ENCODE data around the gene NRCAM.
"Not testable (repeated sequence)": the region's sequence is repeated elsewhere in the genome, so short reads cannot be mapped to it uniquely, and the experiment has no call there.

NRCAM gene

DNA sequence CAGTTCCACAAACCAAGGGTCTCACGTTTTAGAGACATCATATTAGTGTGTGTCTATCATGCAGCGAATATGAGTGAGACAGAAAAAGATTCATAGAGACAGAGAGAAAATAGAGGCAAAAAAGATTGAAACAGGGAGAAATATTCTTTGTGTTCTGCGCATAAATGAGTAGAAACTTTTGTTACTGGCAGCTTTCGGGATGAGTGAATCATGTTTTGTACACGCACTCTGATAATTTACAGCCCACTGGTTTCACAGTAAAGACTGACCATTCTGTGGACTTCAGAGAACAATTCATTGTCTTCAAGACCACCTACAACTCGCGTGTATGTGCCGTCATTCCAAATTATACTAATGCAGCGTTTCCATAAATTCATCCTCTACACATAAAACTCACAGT is 60.2 kb downstream of the NRCAM start:
- no peak for DNase-seq (ENCODE audit: low read depth)

DNA sequence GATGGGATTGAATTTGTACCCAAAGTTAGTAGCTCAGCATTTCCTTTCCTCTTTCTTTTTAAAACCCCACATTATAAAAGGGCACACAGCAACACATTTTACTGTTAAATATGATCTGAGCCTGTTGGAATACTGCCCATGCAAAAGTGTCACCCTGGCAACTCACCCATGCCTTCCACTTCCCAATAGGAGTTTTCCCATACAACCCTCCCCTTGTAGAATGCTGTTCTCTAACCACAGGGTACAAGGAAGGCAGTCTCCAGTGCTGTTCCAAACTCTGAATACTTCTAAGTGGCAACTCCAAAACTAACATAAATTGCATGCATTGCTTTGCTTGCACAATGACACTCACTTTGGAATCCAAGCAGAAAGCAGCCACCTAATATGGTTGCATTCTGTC is 60.8 kb downstream of the NRCAM start:
- no peak for DNase-seq (ENCODE audit: low read depth)

DNA sequence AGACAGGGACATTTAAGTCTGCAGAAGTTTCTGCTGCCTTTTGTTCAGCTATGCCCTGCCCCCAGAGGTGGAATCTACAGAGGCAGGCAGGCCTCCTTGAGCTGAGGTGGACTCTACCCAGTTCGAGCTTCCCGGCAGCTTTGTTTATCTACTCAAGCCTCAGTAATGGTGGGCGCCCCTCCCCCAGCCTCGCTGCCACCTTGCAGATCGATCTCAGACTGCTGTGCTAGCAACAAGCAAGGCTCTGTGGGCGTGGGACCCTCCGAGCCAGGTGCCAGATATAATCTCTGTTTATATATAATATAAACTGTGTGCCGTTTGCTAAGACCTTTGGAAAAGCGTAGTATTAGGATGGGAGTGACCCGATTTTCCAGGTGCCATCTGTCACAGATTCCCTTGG is 63.1 kb downstream of the NRCAM start:
- not testable (repeated sequence) for DNase-seq (ENCODE audit: low read depth)

DNA sequence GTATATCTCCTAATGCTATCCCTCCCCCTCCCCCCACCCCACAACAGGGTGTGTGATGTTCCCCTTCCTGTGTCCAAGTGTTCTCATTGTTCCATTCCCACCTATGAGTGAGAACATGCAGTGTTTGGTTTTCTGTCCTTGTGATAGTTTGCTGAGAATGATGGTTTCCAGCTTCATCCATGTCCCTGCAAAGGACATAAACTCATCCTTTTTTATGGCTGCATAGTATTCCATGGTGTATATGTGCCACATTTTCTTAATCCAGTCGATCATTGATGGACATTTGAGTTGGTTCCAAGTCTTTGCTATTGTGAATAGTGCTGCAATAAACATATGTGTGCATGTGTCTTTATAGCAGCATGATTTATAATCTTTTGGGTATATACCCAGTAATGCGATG is 68.5 kb downstream of the NRCAM start:
- not testable (repeated sequence) for DNase-seq (ENCODE audit: low read depth)

DNA sequence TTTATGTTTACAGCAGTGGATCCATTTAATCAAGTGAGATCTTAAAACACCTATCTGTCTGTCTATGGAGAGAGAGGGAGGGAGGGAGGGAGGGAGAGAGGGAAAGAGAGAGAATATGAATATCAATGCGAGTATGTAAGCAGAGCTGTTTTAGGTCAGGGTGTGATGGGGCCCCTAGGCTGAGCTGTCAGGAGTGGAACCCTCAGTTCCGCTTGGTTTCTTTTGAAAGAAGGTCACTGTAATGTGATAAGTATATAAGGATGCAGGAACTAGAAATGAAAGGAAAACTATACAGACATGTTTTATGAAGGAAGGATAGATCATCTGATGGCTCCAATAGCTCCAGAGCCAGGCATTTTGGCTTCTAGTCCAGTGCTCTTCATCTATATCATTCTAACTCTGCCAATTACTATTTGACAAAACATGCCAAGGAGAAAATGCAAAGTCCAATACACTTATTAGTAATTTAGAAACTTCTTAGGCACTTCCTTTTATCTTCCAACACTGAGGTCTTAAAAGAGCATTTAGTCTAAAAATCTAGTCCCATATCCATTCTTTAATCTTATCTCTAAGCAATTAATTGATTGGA is 70.3 kb downstream of the NRCAM start:
- DNase-seq (ENCODE audit: low read depth): no peak

DNA sequence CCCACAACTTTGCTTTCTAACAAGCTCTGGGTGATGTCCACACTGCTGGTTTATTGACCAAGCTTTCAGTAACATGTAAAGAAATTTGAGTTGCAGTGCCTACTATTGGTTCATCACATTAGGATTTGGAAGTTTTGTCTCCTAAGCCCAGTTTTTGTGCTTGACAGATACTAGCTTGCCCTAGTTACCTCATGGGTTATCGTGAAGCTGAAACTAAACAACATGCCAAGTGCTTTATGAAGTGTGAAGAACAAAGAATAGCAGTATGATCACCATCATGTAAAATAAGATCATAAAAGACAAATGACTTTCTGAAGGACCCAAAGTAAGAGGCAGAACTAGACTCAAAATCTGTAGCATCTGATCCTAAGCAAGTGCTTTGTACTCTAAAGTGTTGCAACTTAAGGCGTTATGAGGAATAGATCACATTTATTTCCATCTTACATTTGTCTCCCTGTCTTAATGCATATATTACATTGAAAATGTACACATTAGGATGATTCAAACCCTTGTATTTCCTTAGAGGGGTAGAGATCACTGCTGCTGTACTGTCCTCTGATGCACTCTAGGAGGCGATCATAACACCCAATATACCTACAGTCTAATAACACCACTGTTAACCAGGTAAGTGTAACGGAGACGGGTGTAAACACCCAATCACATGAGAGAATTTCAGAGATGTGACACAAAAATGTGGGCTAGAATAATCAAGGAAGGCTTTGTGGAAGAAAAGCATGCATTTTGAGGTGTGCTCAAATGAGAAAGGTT is 71.3 kb downstream of the NRCAM start:
- DNase-seq (ENCODE audit: low read depth): no peak

DNA sequence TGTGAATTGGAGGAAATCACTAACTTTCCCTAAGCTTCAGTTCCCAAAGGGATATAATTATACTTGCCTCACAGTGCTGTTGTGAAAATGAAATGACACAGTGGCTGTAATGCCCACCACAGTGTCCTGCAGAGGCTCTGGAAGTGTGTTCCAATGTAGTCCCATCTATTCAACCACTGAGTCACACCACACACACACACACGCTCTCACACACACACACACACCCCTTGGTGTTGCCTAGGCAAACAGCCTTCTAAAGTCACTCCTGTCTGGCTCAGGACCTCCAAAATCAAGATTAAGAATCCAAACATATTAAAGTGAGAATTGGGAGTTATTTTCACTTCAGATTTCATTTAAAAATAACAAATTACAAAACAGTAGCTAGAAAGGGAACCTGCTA is 73.3 kb downstream of the NRCAM start:
- no peak for DNase-seq (ENCODE audit: low read depth)

DNA sequence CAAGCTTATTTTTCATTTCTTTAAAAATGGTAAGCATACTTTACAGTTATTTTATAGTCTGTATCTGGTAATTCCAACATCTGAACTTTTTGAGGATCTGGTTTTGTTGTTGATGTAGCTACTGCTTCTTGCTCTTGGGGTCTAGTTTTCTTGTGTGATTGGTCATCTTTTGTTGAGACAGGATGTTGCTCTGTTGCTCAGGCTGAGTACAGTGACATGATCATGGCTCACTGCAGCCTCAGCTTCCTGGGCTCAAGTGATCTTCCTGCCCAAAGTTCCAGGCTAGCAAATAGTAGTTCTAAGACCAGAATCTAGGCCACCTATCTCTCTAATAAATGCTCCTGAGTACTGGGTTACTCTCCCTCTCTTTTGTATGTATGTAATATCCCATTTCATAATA is 75.7 kb downstream of the NRCAM start:
- no peak for DNase-seq (ENCODE audit: low read depth)

DNA sequence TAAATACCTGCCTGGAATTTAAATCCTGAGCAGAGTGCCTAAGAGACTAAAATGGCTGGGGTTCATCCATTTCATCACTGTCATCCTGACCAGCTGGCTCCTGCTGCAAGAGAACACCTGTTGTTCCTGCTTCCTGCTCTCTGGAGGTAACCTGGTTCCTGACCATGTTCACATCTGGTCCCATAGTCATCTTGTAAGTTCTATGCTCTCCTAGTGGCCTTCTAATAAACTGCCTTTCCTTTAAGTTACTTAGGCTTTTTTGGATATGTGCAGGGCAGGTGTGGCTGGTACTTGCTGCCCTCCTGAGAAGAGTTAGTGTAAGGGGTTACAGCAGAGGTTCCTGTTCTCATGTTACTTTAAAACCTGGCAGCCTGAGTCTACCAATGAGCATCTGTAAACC is 80.0 kb downstream of the NRCAM start:
- no peak for DNase-seq (ENCODE audit: low read depth)

DNA sequence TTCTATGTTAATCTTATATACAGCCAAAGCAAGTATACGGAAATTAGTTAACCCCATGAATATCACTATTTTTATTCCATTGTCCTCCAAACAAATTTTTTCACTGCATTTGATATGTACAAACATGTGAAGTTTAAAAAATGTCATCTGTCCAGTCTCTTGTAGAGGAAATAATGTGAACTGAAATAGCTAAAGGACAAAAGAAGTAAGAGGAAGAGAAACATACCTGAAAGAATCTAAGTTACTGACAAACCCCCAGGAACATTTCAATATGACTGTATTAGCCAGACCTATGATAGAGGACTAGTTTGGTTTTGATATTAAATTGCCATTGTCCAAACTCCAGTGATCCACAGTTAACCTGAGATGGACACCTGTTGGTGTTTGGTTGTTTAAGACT is 80.6 kb downstream of the NRCAM start:
- no peak for DNase-seq (ENCODE audit: low read depth)

DNA sequence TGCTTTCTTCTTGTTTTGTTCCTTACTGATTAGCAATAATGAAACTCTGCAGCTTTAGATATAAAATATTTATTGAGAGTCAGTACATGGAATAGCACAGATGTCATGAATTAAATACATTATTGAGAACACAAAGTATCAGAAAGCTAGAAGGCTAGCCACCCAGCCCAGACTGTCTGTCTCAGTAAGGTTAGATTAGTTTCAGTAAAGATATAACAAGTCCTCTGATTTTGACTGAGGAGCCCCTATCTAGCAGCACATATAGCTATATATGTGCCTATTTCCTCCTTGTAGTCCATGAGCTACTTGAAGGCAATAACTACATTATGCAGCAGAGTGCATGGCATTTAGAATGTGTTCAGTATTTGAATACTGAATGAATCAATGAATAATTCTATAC is 81.3 kb downstream of the NRCAM start:
- no peak for DNase-seq (ENCODE audit: low read depth)

DNA sequence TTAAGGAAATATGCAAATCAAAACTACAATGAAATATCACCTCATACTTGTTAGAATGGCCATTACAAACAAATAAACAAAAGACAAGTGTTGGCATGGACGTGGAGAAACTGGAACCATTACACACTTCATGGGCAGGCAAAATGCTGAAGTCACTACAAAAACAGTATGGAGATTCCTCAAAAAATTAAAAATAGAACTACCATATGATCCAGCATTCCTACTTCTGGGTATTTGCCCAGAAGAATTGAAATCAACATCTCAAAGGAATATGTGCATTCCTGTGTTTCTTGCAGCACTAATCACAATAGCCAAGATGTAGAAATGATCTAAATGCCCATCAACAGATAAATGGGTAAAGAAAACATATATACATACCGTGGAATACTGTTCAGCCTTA is 83.6 kb downstream of the NRCAM start:
- no peak for DNase-seq (ENCODE audit: low read depth)

DNA sequence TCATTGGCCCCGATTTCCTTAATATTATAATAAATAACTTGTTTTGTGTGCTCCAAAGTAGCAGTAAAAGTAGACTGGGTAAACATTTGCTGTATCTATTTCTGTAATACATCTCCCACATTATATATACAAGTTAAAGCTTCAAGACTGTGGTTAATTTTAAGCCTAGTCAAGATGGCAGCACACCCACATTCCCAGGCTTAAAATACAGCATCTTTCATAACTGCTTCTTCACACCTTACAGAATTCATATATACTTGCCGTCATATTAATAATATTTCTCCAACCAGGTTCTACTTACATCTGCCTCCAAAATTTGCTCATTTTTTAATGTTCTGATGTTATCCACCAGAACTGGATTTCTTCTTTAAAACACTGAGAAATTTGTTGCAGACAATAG is 85.6 kb downstream of the NRCAM start:
- no peak for DNase-seq (ENCODE audit: low read depth)

DNA sequence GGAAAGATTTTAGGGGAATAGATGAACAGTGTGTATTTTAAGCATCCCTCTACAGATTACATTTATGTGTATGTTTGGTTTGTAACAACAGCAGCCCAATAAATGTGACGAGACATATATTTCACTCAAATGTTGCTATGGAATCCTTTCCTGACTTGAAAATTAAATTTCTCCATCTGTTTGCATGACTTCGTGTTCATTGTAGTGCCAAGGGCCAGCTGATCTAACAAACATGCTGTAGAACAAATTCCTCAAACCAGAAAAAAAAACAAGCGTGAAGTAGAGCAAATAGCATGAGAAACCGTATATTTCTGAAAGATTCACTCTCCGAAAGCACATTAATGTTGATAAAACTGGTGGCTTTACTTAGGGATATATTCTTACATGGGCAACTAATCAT is 87.8 kb downstream of the NRCAM start:
- DNase-seq (ENCODE audit: low read depth): peak; percentile 24

DNA sequence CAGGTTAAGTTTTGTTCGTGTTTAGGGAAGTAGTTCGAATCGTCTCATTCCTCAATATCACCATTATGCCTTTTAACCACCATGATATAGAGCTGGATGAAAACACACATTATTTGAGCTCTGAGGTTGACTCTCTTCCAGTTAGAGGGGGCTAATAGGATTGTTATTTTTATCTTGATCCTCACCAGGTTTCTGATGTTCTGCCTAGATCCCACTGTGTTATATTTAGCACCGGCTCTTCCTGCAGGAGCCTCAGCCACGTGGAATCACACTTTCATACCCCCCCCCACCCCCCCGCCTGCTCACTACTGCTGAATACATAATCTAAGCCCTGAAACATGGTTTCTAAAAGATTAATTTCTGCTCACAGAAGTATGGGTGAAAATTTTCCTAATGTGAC is 88.3 kb downstream of the NRCAM start:
- DNase-seq (ENCODE audit: low read depth): no peak

DNA sequence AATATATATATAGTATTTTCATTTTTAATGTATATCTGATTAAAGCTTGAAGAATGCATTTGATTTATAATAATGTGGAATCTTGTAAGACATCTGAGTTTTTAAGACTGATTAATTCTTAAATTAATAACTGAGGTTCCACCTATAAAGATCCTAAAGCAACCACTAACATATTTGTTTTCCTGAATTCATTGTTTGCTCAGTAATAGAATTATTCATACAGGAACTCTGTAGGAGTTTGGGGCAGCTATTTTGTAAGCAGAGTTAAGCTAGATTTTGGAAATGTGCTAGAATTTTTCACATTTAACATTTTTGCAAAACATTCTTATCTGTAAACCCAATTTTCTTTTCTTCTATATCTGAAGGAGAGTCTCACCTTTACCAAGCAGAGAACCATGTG is 88.9 kb downstream of the NRCAM start:
- no peak for DNase-seq (ENCODE audit: low read depth)

DNA sequence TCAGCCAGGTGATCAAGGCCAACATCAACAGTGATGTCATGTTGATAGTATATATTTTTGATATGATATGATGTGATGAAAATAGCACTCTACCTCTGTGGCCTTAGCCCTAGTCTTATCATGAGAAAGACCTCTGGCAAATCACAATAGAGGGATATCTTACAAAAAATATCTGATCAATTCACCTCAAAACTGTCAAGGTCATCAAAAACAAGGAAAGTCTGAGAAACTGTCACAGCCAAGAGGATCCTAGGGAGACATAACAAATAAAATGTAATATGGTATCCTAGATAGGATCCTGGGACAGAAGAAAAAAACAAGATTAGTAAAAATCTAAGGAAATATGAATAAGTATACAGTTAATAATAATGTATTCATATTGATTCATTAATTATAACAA is 92.6 kb downstream of the NRCAM start:
- no peak for DNase-seq (ENCODE audit: low read depth)

DNA sequence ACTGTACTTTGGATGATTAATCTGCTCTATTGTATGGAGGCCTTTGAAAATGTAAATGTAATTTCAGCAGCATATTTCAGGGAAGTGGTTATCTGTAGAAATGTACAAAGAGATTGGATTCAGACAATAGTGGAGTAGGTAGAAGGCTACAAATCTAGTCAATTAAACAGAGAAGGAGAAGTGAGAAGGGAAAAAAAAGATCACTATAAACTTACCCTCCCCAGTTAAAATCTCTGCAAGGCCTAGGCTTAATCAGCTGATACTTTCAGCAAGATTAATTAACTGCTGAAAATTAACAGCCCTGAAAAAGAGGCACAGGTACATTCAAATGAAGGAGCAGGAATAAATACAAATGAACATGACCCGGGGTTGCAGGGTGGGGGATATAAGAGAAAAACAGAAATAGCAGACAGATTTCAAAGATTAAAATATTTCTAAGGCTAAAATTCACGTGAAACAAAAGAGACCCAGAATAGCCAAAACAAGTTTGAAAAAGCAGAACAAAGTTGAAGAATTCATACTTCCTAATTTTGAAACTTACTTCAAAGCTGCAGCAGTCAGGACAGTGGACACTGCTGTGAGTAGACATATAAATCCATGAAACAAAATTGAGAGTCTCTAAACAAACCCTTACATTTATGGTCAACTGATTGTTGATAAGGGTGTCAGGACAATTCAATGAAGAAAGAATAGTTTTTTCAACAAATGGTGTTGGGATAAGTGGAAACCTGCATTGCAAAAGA is 96.0 kb downstream of the NRCAM start:
- DNase-seq (ENCODE audit: low read depth): no peak

DNA sequence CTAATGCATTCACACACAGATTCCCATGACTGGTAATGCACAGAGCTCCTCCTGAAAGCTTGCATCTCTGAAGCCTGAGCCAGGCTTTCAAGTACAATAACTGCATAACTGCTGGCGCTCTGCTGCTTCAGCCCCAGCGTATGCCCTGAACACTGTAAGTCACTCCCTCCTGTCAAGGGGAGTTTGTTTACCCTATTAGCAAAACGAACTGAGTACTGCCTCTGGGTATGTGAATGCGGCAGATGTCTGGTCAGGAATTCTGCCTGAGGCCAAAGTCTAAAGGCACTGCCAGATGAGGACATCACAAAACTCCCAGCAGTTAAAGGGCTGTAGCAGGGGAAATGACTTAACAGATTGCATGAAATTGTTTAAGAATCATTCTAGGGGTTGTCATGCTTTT is 97.7 kb downstream of the NRCAM start:
- DNase-seq (ENCODE audit: low read depth): peak; percentile 82

DNA sequence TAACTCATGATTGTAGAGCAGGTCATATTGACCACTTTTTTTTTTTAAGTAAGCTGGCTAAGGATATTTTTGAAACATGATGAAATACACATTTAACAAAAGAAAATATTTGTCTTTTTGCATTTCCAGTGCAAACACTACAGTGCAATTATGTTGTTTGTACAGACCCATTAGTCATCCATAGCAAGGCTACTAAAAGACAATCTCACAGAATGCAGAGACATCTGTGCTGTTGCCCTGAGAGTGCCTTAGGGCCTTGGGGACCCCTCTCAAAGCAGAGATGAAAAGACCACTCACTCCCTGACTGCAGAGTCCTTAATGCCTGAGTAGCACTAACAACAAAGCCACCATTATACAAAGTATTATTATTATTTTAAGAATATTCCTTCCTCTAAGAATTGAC is 104.5 kb downstream of the NRCAM start:
- DNase-seq (ENCODE audit: low read depth): no peak

DNA sequence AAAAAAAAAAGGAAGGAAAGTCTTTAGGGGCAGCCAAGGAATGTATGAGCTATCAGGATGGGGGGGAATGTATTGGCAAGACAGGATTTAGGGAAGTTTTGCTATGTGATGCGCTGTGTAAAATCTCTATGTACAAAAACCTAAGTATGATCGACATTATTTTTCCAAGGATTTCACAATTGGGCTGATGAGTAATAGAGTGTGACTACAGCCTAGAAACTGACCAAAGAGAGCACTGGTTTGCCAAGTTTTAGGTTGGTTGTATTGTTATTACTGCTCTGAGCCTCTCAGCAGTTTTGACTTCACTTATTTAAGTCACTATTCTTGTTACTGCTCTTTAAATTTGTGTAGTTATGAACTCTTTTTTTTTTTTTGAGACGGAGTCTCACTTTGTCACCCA is 107.3 kb downstream of the NRCAM start:
- peak; percentile 70 for DNase-seq (ENCODE audit: low read depth)

DNA sequence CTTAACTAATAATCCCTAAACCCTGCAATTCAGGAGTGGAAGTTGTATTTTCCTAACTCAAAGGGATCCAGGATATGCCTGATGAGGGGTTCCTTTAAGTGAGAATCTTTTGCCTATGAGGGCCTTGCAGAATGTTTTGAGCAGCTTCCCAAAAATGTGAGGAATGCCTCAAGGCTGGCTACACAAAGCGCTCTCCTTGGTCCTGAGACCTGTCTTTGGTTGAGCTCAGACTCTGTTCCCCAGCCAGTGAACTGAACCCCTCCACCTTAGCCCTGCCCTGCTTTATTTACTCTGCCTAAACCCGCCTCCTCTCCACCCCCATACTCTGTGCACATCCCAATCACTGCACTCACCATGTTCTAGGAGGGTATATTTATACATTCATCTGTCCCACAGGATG is 108.6 kb downstream of the NRCAM start:
- peak; percentile 21 for DNase-seq (ENCODE audit: low read depth)

DNA sequence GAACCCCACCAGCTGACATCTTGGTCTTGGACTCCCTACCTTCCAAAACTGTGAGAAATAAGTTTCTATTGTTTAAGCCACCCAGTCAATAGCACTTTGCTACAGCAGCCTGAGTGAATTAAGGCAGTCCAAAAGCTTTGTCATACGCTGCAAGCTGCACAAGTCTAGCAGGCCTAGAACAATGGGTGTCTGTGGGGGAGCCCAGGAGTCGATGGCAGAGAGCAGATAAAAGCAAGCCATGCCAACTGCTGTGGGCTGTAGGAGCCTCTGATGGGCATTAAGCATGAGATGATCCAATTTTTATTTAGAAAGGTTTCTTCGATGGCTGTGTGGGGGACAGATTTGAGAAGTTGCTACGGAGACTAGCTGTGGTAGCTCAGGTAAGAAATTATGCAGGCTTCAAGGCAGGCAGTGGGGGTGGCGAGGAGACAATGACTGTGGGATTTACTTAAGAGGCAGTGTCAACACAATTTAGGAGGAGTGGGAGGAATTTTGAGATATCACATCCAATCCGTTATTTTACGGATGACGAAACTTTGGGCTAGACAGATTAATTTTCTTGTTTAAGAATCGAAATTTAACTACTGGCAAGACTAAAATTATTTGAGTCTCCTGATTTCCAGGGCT is 110.4 kb downstream of the NRCAM start:
- DNase-seq (ENCODE audit: low read depth): no peak

Data from fibroblast of the conjunctiva (primary cell).